GM12873 (cell line): ENCODE data around the gene CDK5RAP3.

Experiments
- TF ChIP-seq, protein P1 (sequence below): IDR thresholded peaks from 2 replicates; pipeline ENCODE4 v1.5.1; 2012; ENCODE audit warnings: low read depth, mild to moderate bottlenecking, moderate library complexity, low read length, control low read depth; ENCODE audit not compliant: insufficient read depth; ENCODE audit errors: missing control alignments

The CDK5RAP3 gene

GRCh38 chr17:47931848-47932247 is 39.1 kb upstream of the CDK5RAP3 start:
- TF ChIP-seq, protein P1, sequence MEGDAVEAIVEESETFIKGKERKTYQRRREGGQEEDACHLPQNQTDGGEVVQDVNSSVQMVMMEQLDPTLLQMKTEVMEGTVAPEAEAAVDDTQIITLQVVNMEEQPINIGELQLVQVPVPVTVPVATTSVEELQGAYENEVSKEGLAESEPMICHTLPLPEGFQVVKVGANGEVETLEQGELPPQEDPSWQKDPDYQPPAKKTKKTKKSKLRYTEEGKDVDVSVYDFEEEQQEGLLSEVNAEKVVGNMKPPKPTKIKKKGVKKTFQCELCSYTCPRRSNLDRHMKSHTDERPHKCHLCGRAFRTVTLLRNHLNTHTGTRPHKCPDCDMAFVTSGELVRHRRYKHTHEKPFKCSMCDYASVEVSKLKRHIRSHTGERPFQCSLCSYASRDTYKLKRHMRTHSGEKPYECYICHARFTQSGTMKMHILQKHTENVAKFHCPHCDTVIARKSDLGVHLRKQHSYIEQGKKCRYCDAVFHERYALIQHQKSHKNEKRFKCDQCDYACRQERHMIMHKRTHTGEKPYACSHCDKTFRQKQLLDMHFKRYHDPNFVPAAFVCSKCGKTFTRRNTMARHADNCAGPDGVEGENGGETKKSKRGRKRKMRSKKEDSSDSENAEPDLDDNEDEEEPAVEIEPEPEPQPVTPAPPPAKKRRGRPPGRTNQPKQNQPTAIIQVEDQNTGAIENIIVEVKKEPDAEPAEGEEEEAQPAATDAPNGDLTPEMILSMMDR, result no peak

DNA sequence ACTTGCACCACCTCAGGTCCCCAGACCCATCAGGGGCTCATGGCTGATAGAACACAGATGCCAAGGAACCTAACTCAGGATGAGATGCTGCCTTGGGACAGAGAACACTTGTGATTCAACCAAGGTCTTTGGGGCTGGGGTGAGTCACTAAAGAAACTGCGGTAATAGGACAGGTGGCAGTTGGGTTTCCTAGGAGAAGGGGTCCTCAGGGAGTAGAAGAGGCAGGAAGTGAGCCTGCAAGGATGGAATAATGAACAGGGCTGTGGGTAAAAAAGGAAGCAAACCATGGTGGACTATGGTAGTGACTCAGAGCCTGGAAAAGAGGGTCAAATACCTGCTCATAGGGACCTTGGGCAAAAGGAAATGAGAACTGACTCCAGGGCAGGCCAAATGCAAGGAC is 36.1 kb upstream of the CDK5RAP3 start:
- TF ChIP-seq, protein P1, result no peak

- TF ChIP-seq, protein P1, result no peak
Measured at GRCh38 chr17:47935961-47936360, 35.0 kb upstream of the CDK5RAP3 start.

GRCh38 chr17:47937941-47938340 is 33.0 kb upstream of the CDK5RAP3 start:
- TF ChIP-seq, protein P1, result no peak

DNA sequence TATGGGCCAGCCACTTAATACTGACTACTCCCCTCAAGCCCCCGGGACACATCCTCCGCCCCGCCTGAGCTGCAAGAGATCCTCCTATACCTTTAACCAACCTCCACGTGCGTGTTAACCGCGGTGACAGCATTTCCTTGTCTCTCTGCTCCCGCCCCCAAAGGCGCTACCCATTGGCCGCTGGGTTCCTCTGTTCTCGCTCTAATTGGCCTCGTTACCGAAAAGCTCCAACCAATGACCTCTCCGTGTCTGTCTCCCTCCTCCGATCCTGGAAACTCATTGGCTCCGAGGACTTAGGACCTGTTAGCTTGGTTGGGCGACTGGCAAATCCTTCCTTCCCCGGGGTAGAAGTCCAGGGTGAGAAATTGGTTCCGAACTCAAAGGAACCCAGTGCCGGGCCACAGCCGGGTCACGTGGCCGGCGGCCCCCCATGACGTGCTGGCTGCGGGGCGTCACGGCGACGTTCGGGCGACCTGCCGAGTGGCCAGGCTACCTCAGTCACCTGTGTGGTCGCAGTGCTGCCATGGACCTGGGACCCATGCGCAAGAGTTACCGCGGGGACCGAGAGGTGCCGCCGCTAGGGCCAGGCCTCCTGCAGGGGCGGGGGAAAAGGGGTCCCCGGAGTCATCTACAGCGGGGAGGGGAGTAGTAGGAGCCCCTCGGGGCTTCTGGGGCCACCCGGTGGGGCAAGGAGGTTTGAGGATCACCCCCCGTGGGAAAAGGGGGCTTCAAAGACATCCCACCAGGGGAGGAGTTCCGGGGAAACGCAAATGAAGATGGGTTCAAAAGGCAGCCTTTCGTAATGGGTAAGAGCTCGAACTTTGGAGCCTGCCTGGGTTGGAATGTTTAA is 29.4 kb upstream of the CDK5RAP3 start, which contains the start of gene PNPO:
Gene PNPO, plus strand, starts transcription at position 326 of the 850 bp plus-strand sequence. Its CDS starts 105 bp downstream, at position 431.
- TF ChIP-seq, protein P1, result peak; percentile 14

DNA sequence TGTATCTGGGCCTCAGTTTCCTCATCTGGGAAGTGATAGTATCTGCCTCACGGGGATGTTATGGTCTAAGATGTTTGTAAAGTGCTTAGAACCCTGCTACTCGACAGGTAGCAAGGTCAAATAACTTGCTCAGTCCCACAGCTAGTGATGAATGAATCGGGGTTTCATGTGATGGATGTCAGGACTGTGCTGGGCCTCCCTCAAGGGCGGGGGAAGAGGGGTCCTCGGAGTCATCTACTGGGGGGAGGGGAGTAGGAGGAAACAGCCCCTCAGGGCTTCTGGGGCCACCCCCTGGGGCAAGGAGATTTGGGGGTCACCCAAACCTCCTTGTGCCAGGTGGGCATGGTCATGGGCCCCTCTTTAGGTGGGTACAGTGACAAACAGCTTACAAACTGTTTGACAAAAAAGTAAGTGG is 28.8 kb upstream of the CDK5RAP3 start:
- TF ChIP-seq, protein P1, result no peak

- TF ChIP-seq, protein P1, result no peak
Measured at GRCh38 chr17:47942568-47942967, 28.3 kb upstream of the CDK5RAP3 start.
